HEK293 (cell line): ENCODE results near the gene NUP85.
A peak's percentile ranks its signal among the peaks of the same experiment; 100 is the strongest.

Source experiments
- CTCF ChIA-PET: fragments of 350-600 bp; formaldehyde crosslinking; extraction: SDS; loops from one replicate; lab custom pipeline; 2021; ENCODE audit warnings: antibody characterized with exemption; lab: Yijun Ruan, JAX
- POLR2A ChIA-PET: fragments of 300-600 bp; formaldehyde crosslinking; extraction: SDS; loops from one replicate; lab custom pipeline; 2020; ENCODE audit warnings: antibody characterized with exemption, inconsistent platforms; lab: Yijun Ruan, JAX
- H3K27ac ChIP-seq: fragments of 200-500 bp; sonication (Bioruptor generic); 2 replicates; pipeline ENCODE4 v1.5.1; 2014; ENCODE audit warnings: low read depth, low read length, control low read depth, inconsistent platforms; ENCODE audit errors: extremely low read depth
- H3K36me3 ChIP-seq, 2 experiments: fragments of 200-500 bp in 1 of 2; sonication (Bioruptor generic) in 1 of 2; 1 replicate in 1 of 2; 2 replicates in 1 of 2; pipeline ENCODE4 v1.5.1; 2014 to 2017; ENCODE audit warnings: inconsistent platforms in 2 of 2, low read length in 2 of 2; ENCODE audit not compliant: control insufficient read depth in 2 of 2, insufficient read depth in 1 of 2
- H3K4me1 ChIP-seq: fragments of 200-500 bp; sonication (Bioruptor generic); 2 replicates; pipeline ENCODE4 v1.5.1; 2014; ENCODE audit warnings: mild to moderate bottlenecking, low read length, inconsistent platforms; ENCODE audit not compliant: control insufficient read depth, insufficient read depth
- H3K4me3 ChIP-seq: 2 replicates; pipeline ENCODE4 v1.5.1; 2011; ENCODE audit warnings: low read depth, mild to moderate bottlenecking, control low read depth, low read length, moderate library complexity
- H3K9me3 ChIP-seq: fragments of 200-500 bp; sonication (Bioruptor generic); 2 replicates; pipeline ENCODE4 v1.5.1; 2014; ENCODE audit warnings: low read depth, low read length, inconsistent platforms; ENCODE audit not compliant: control insufficient read depth, insufficient read depth
- INSM2 ChIP-seq: fragments of 450-650 bp; formaldehyde crosslinking; IDR thresholded peaks from 2 replicates; pipeline ENCODE4 v1.5.1; 2016; ENCODE audit warnings: missing biosample characterization, missing genetic modification characterization
- PRDM2 ChIP-seq: fragments of 450-650 bp; formaldehyde crosslinking; IDR thresholded peaks from 2 replicates; pipeline ENCODE4 v1.5.1; 2016; ENCODE audit warnings: missing biosample characterization, missing genetic modification characterization, borderline replicate concordance
- SALL2 ChIP-seq: fragments of 450-650 bp; formaldehyde crosslinking; IDR thresholded peaks from 2 replicates; pipeline ENCODE4 v1.5.0; 2017; ENCODE audit warnings: missing biosample characterization, mild to moderate bottlenecking, missing genetic modification characterization, borderline replicate concordance
- SCRT1 ChIP-seq: fragments of 450-650 bp; formaldehyde crosslinking; IDR thresholded peaks from 2 replicates; pipeline ENCODE4 v1.5.1; 2016; ENCODE audit warnings: missing biosample characterization, missing genetic modification characterization, borderline replicate concordance
- SCRT2 ChIP-seq: fragments of 450-650 bp; formaldehyde crosslinking; IDR thresholded peaks from 2 replicates; pipeline ENCODE4 v1.5.1; 2016; ENCODE audit warnings: missing biosample characterization, missing genetic modification characterization
- ZFP3 ChIP-seq: fragments of 450-650 bp; formaldehyde crosslinking; IDR thresholded peaks from 2 replicates; pipeline ENCODE4 v1.5.1; 2016; ENCODE audit warnings: low read depth, missing biosample characterization, missing genetic modification characterization
- ZNF132 ChIP-seq: fragments of 450-650 bp; formaldehyde crosslinking; IDR thresholded peaks from 2 replicates; pipeline ENCODE4 v1.5.1; 2017; ENCODE audit warnings: missing biosample characterization, missing genetic modification characterization, borderline replicate concordance
- ZNF274 ChIP-seq, 2 experiments: fragments of 200-500 bp in 1 of 2; fragments of 450-650 bp in 1 of 2; sonication (Bioruptor generic) in 1 of 2; formaldehyde crosslinking in 1 of 2; IDR thresholded peaks; 2 replicates each; pipeline versions ENCODE4 v1.5.1 to v1.6.1; 2014 to 2016; ENCODE audit warnings: borderline replicate concordance in 1 of 2, inconsistent platforms in 1 of 2, low read length in 1 of 2, missing biosample characterization in 1 of 2, missing genetic modification characterization in 1 of 2
- ZNF324 ChIP-seq: fragments of 450-650 bp; formaldehyde crosslinking; IDR thresholded peaks from 2 replicates; pipeline ENCODE4 v1.5.1; 2016; ENCODE audit warnings: missing biosample characterization, missing genetic modification characterization
- ZNF341 ChIP-seq: fragments of 450-650 bp; formaldehyde crosslinking; IDR thresholded peaks from 2 replicates; pipeline ENCODE4; 2016; ENCODE audit warnings: low read depth, missing biosample characterization, missing genetic modification characterization
- ZNF510 ChIP-seq: fragments of 450-650 bp; formaldehyde crosslinking; IDR thresholded peaks from 2 replicates; pipeline ENCODE4 v1.5.1; 2018; ENCODE audit warnings: mild to moderate bottlenecking, missing genetic modification characterization, missing biosample characterization; ENCODE audit not compliant: insufficient replicate concordance
- ZNF600 ChIP-seq: fragments of 450-650 bp; formaldehyde crosslinking; IDR thresholded peaks from 2 replicates; pipeline ENCODE4 v1.5.1; 2016; ENCODE audit warnings: missing biosample characterization, missing genetic modification characterization
- ZNF629 ChIP-seq: fragments of 450-650 bp; formaldehyde crosslinking; IDR thresholded peaks from 2 replicates; pipeline ENCODE4 v1.5.1; 2017; ENCODE audit warnings: missing biosample characterization, missing genetic modification characterization
- ZSCAN30 ChIP-seq: fragments of 450-650 bp; IDR thresholded peaks from 2 replicates; pipeline ENCODE4 v1.5.1; 2018; ENCODE audit warnings: missing biosample characterization, mild to moderate bottlenecking, missing genetic modification characterization, moderate library complexity

The NUP85 gene

DNA sequence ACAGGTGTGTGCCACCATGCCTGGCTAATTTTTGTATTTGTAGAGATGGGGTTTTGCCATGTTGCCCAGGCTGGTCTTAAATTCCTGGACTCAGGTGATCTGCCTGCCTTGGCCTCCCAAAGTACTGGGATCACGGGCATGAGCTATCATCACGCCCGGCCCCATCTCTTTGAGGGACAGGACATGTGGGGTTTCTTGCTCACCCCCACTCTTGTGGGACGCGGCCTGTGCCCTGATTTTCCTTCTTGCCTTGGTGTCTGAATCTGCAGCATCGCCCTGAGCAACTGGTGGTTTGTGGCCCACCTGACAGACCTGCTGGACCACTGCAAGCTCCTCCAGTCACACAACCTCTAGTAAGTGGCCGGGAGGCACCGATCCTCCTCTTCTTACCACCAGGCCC lies 25.6 kb downstream of the NUP85 start:
- H3K4me3 ChIP-seq, result no peak overlapping the region
- H3K9me3 ChIP-seq, result no peaks in the 10 kb centered on the region
- peaks cover 70 to 92% of the 10 kb centered on the region in 2 experiments for H3K36me3 ChIP-seq
- H3K27ac ChIP-seq, result no peak overlapping the region
- TF ChIP-seq SCRT1 (peak; percentile 49; the same call in 1 of the 2 replicates), ZNF132 (tag by site-specific recombination) (no peak), SCRT2 (tag by site-specific recombination) (peak; percentile 86)
- CTCF ChIA-PET, result interaction anchor here (0.6 to 5.7 kb wide), 5 partner anchors 9 to 273 kb away, joined by 3 to 54 read pairs (median 4); no protein-coding TSS in a partner anchor
- no peaks in the 10 kb centered on the region for H3K4me1 ChIP-seq
- POLR2A ChIA-PET, result interaction anchor here (0.5 to 1.9 kb wide), 2 partner anchors 11 to 175 kb away, joined by 3 to 5 read pairs; partner anchors contain the start of gene GRB2

GRCh38 chr17:75231741-75232464 lies 26.4 kb downstream of the NUP85 start:
- H3K4me1 ChIP-seq, result no peaks in the 10 kb centered on the region
- H3K4me3 ChIP-seq, result no peak overlapping the region
- POLR2A ChIA-PET, result interaction anchor here (1.1 kb wide), 1 partner anchor 9 kb away, joined by 3 read pairs; no protein-coding TSS in a partner anchor
- CTCF ChIA-PET, result interaction anchor here (0.6 to 5.7 kb wide), 3 partner anchors 8 to 118 kb away, joined by 3 to 54 read pairs (median 5); no protein-coding TSS in a partner anchor
- no peak overlapping the region for H3K27ac ChIP-seq
- no peak for TF ChIP-seq ZNF324 (tag by site-specific recombination)
- no peak for TF ChIP-seq ZSCAN30
- TF ChIP-seq ZNF510 (tag by site-specific recombination), result no peak
- TF ChIP-seq, all 188 proteins: peak for 0
- H3K9me3 ChIP-seq, result no peaks in the 10 kb centered on the region
- H3K36me3 ChIP-seq, result peaks cover 68 to 92% of the 10 kb centered on the region in 2 experiments

DNA sequence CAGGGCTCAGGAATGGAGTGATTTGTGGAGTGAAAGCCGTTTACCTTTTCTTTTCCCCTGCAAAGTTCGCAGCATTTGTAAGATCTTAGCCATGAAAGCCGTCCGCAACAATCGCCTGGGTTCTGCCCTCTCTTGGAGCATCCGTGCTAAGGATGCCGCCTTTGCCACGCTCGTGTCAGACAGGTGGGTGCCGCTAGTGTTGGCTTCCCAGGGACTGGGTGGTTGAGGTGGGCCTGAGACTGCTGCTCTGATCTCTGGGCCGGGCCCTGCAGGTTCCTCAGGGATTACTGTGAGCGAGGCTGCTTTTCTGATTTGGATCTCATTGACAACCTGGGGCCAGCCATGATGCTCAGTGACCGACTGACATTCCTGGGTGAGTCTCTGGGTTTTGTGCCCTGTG lies 27.3 kb downstream of the NUP85 start:
- Histone ChIP-seq H3K9me3 (no peaks in the 10 kb centered on the region), H3K36me3 (peaks cover 68 to 92% of the 10 kb centered on the region in 2 experiments), H3K4me3 (no peak overlapping the region), H3K4me1 (no peaks in the 10 kb centered on the region), H3K27ac (no peak overlapping the region)
- TF ChIP-seq ZFP3 (tag by site-specific recombination) (no peak), ZNF600 (tag by site-specific recombination) (peak; percentile 51; the same call in 1 of the 2 replicates)
- ChIA-PET POLR2A (interaction anchor here (1.1 kb wide), 1 partner anchor 10 kb away, joined by 3 read pairs; no protein-coding TSS in a partner anchor), CTCF (interaction anchor here (1.2 to 5.7 kb wide), 2 partner anchors 7 to 119 kb away, joined by 3 to 54 read pairs; no protein-coding TSS in a partner anchor)

DNA sequence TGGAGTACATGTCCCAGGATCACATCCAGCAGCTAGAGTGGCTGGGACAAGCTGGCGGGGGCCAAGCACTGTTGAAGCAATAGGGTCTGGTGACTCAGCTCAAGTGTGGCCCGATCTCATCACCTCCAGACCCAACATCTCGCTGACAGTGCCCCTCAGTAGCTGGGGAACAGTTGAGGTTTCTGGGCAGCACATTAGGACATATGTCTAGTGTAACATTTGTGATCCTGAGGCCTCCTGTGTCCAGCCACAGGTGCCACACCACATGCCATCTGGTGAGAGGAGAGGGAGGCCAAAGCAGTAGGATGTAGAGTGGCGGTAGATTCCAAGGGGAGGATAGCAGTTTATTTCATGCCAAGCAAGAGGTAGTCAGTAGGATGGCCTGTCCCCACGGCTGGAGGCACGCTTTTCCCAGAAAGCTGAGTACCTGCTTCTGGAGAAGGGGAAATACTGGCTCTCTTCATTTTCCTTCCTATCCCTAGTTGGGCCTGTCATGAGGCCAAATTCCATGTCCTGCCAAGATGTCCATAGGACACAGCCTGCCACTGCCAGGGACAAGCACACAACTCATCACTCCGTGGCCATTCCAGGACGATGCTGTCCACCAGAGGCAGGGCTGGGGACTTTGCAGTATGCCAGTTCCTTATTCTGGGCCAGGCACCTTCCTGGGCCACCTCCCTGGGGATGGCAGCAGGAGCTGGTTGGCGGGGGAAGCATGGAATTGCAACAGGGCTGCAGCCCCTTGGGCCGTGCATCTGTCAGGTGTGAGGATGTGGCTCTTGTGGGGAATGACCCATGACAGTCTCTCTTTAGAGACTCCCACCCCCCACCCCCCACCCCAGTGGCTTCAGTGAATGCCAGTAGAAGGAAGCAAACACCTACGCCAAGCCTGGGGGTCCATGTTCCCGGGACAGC lies 31.9 kb downstream of the NUP85 start:
- H3K4me1 ChIP-seq, result no peaks in the 10 kb centered on the region
- H3K4me3 ChIP-seq, result no peak overlapping the region
- CTCF ChIA-PET, result interaction anchor here (0.5 to 7.4 kb wide), 14 partner anchors 7 to 510 kb away, joined by 3 to 74 read pairs (median 6); partner anchors contain the start of genes GGA3, MIF4GD and MRPS7
- H3K27ac ChIP-seq, result no peak overlapping the region
- no peaks in the 10 kb centered on the region for H3K9me3 ChIP-seq
- H3K36me3 ChIP-seq, result peaks cover 52 to 93% of the 10 kb centered on the region in 2 experiments
- POLR2A ChIA-PET, result interaction anchor here (0.9 to 3.5 kb wide), 6 partner anchors 9 to 52 kb away, joined by 3 to 26 read pairs (median 3); partner anchors contain the start of genes MIF4GD and SLC25A19
- TF ChIP-seq ZNF600 (tag by site-specific recombination) (peak; percentile 79), SCRT2 (tag by site-specific recombination) (peak; percentile 60; the same call in 1 of the 2 replicates), SALL2 (tag by site-specific recombination) (no peak), ZNF629 (tag by site-specific recombination) (no peak), INSM2 (tag by site-specific recombination) (no peak), ZNF341 (tag by site-specific recombination) (no peak), PRDM2 (tag by site-specific recombination) (no peak), SCRT1 (0 out of 2 replicates have a peak, but pooled peaks have one; percentile 21), ZNF274 (IDR thresholded peaks at IDR 0.05; ENCODE audit: low read length) (no peak), ZNF274 (tag by site-specific recombination; IDR thresholded peaks at IDR 0.05; ENCODE audit: borderline replicate concordance) (no peak)
